Measurements from ENCODE around the gene SNAI3.

Gene SNAI3

DNA sequence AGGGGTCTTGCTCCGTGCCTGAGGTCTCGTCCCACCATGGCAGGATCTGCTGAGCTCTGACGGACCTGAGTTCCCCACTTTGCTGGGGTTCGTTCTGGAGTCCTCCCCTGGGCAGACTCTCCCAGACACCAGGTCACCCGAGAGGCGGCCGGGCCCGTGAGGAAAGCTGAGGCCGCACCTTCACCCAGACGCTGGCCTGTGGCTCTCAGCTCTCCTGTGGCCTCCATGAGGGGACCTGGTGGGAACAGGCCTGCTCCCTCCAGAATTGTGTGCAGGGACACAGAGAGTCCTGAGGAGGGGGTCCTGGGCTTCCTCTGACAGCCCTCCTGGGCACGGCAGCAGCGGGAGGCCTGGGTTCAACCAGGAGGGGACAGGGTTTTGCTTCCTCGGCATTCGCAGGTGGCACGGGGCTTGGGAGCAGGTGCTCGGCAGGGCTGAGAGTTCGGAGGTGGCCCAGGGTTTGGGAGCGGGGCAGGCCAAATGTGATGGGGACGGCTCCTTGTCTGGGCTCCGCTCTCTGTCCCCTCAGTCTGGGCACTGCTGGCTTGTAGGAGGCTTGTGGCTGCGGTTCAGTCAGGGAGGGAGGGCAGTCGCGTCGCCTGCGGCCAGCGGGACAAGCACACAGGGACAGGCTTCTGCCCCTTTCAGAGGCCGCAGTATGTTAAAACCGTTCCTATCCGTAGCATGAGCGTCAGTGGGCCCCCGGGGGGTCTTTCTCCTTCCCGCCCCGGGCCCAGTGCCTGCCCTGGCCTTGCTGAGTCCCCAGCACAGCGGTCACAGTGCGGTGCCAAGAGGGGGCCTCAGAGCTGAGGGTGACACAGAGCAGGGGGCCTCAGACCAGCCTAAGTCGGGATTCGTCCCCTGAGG, 8.1 kb upstream of the SNAI3 start:
- no peak overlapping the region for H3K4me3 ChIP-seq (ENCODE audit: low read depth, low read length)
- DNase-seq (ENCODE audit: low read depth) = no peak

DNA sequence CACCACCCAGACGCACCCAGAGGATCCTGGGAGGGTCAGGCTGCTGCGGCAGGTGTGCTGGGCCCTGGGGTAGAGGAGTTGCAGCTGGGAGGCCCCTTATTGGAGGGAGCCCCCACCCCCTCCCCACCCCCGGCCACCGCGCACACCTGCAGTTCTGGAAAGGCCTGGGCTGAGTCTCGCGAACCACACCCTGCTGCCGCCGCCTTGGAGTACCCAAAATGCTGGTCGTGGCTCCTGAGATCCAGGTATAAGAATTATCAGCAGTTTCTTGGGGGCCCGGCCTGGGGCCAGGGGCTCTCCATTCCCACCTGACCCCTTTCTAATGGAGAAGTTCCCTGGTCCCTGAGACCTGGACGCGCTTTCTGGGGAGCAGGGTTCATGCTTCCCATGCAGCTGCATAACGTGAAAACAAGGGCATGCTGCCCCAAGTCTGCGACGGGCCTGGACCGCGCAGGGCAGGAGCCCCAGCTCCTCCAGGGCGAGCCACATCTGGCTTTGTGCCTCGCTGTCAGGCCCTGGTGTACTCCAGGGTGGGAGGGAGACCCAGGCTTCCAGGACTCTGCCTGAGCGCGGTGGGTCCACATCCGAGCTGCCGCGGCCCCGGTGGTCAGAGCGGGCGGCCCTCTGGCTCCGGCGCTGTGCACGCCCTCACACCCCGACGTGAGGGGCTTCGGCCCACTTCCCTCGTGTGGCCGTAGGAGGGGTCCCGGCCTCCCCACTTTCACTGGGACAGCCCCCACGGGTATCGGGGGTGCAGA, 7.3 kb upstream of the SNAI3 start:
- no peak overlapping the region for H3K4me3 ChIP-seq (ENCODE audit: low read depth, low read length)

DNA sequence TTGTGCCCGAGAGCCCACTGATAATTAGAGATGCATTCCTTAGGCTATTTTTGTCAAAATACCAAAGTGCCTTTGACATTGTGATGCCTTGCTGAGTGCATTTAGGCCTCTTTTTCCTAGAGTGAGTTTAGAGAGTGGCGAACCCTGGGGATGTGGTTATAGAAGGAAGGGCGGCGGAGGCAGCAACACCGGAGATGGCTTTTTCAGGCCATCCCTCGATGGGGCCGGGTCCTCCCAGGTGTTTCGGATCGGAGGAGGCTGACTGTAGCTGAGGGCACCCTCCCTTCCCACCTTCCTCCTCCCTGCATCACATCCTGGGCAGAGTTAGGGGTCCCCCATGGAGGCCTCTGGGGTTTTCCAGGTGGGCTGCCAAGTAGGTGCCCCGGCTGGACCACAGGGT, 6.6 kb upstream of the SNAI3 start:
- H3K4me3 ChIP-seq (ENCODE audit: low read depth, low read length) = no peak overlapping the region
- no peak for DNase-seq (ENCODE audit: low read depth)

More for the DNA sequence above, 7.3 kb upstream of the SNAI3 start:
- no peak for DNase-seq (ENCODE audit: low read depth)

DNA sequence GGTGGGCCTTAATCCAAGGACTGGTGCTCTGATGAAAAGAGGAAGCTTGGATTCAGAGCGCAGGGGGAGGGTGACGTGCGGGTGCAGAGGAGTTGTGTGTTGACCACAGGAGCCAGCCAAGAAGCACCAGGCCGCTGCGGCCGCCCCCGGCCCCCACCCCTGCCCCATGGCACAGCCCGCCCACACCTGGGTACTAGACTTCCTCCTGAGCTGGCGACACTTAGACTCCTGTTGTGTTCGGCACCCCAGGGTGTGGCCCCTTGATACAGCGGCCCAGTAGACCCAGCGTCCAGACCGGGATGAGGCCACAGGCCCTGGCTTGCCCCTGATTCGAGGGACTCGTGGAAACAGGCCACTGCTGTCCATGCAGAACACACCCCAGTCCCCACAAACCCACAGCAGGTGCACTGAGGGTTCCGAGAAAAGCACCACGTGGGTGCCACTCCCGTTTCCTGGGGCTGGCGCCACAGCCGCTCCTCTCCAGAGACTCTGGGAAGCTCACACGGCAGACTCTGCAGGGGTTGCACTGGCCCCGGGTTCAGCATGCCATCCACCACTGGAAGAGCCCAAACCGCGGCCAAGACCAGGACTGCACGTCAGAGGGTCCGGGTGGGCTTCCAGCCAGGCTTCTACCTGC, 5.7 kb upstream of the SNAI3 start:
- no peak for DNase-seq (ENCODE audit: low read depth)
- H3K4me3 ChIP-seq (ENCODE audit: low read depth, low read length) = no peak overlapping the region

DNA sequence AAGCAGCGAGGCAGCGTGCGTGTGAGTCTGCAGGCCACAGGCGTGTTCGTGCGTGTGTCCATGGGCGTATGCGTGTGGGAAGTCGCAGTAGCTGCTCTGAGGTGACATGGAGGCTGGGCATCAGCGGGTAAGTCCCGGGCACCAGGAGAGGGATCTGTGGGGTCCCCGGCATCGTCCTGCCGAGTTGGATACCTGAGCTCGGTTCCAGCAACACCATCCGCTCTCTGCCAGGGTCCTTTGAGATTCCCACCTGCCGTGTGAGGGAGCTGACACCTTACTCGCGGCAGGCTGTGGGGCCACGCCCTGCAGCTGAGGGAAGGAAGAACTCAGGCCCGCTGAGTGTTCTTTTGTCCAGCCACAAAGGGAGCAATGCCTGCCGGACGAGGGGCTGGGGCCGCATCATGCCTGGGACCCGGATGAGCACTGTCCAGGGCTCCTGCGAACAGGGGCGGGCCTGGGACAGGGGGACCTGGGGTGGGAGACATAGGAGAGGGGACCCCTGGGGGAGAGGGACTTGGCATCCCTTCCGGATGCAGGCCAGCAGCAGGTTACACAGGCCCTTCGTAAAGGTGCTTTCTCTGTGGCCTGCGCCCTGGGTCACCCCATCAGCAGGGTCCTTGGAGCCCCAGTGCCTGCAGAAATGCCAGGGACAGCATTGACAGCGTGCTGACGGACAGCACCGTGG, 5.0 kb upstream of the SNAI3 start:
- no peak overlapping the region for H3K4me3 ChIP-seq (ENCODE audit: low read depth, low read length)

DNA sequence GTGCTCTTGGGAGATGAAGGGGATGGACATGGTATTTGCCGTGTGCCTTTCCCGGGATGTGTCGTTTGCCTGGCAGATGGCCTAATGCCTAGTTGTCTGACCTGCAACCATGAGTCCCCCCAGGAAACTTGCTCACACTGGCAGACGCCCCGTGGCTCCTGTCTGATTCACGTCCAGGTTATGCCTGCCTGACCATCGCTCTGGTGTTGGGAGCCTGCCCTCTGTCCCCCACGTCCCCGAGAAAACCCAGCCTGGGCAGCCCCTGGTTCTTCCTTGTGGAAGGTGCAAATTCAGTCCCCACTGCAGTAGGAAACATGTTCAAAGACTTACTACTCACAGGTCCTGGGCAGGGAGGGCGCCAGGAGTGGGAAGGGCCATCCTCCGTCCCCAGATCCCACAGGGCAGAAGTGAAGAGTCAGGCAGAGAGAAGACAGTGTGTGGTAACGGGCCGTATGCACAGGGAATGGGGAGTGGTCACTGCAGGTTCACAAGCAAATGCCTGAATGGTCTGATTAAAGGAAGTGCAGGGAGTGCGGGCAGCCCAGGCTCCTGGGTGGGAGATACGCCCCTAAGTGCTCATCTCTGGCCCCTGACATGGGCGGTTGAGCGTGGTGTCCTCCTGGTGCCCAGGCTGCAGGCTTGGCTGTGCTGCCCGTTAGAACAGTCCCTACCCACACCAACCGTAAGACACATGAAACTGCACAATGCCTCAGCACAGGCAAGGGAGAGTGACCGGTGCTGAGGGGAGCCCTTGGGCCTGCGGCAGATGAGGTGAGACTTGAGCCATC, 4.2 kb upstream of the SNAI3 start:
- no peak overlapping the region for H3K4me3 ChIP-seq (ENCODE audit: low read depth, low read length)
- no peak for DNase-seq (ENCODE audit: low read depth)

More for the DNA sequence above, 5.0 kb upstream of the SNAI3 start:
- no peak for DNase-seq (ENCODE audit: low read depth)

DNA sequence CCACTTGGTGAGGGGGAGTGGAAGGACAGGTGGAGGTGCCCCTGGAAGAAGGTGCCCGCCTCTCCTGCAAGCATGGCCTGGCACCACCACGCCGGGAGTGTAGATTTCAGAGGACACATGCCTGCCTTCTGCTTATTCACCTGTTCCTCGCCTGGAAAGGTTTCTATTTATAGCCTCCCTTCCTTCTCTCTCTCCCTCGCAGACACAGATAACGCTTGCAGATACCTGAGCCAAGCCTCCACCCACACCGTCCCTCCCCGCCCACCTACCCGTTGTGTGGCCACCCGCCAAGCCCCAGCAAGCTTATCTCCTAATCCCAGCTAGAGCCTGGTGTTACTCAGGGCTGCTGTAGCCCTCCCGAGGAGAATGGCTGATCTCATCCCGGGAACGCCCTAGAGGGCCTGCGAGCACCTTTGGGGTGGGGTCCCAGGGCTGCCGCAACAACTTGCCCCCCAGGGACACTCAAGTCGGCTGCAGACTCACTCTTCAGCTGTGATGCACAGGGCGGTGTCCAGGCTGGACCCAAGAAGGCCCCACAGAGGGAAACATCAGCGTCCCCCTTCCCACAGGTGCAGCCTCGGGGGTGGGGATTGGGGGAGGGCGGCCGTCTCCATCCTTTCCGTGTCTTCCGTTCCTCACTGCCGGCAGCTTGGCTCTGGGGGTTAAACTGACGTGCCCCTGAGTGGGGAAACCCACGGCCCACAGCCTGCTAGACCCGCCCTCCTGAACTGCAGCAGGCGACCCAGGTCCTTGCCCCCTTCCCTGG, 1.9 kb upstream of the SNAI3 start:
- DNase-seq (ENCODE audit: low read depth) = no peak
- H3K4me3 ChIP-seq (ENCODE audit: low read depth, low read length) = no peak overlapping the region

DNA sequence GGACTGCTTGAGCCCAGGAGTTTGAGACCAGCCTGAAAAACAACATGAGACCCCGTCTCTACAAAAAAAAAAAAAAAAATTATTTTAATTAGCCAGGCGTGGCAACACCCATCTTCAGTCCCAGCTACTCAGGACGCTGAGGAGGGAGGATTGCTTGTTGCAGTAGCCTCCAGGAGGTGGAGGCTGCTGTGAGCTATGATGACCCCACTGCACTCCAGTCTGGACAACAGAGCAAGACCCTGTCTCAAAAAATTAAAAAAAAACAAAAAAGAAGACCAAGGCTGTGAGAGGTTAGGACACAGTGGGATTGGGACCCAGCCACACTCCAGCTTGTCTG, 1.3 kb upstream of the SNAI3 start:
- no peak overlapping the region for H3K4me3 ChIP-seq (ENCODE audit: low read depth, low read length)
- no peak for DNase-seq (ENCODE audit: low read depth)

DNA sequence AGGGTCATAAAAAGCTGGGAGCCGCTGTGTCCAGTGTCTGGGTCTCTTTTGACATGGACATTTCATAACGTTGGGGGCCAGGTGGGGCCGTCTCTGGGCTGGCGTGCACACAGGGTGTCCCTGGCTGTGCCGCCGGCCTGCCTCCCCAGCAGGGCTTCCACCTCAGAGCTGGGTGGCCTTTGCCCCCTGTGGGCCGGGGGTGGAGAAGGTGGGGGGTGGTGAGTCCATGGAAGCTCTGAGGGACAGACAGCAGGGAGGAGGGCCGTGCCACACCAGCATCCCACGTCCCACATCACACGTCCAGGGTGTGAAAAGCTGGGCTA, 908 bp upstream of the SNAI3 start:
- DNase-seq (ENCODE audit: low read depth) = no peak
- no peak overlapping the region for H3K4me3 ChIP-seq (ENCODE audit: low read depth, low read length)

DNA sequence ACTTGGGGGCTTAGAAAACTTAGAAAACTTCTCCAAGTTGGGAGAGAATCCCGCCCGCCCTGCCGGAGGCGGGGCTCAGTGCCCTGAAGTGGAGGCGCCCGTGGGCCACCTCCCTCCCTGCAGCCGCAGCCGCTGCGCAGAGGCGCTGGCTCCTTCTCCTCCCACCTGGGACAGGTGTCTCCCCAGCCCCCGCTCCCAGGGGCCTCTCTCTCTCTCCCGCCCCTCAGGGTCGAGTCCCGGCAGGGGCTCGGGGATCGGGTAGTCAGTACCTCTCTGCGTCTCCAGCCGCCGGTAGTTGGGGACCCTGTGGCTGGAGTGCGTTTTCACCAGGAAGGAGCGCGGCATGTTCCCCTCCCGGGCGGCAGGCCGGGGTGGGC, 257 bp downstream of the SNAI3 start:
- H3K4me3 ChIP-seq (ENCODE audit: low read depth, low read length) = peak overlapping the region; percentile 55
- no peak for DNase-seq (ENCODE audit: low read depth)

DNA sequence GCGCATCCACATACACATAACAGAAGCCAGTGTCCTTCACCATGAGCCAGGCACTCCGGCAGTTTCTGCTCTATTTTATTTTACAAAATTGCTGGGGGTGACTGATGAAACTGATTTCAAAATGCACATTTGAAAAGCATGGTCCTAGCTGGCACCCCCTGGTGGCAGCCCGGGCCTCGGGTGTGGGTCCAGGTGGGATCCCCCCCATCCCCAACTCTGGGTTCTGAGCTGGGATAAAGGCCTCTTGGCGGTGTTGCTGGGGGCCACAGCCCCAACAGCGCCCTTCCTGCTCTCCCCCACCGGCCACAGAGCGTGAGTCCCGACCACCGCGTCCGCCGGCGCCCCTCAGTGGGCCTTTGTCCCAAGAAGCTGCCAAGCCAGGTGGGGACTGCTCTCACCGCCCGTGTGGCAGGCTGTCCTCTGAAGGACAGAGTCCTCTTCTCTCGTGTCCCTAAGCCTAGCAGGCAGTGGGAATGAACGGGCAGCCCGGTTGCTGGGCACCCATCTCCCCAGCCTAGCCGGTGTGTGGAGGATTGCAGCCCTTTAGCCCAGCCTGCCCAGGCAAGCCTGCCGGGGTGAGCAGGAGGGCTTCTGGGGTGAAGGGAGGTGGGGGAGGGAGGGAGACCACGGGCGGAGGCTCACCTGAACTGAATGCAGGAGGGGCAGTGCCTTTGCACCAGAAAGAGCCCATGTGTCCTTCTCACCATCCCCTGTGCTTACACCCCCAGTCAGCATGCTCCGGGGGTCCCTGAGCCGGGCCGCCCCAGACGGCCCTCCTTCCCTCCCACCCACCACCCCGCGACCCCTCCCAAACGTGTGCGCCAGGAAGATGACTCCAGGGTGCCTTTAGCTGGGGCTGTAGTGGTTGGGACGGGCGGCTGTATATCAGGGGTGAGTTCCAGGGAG, 898 bp downstream of the SNAI3 start:
- DNase-seq (ENCODE audit: low read depth) = no peak
- peak overlapping the region; percentile 55 for H3K4me3 ChIP-seq (ENCODE audit: low read depth, low read length)

DNA sequence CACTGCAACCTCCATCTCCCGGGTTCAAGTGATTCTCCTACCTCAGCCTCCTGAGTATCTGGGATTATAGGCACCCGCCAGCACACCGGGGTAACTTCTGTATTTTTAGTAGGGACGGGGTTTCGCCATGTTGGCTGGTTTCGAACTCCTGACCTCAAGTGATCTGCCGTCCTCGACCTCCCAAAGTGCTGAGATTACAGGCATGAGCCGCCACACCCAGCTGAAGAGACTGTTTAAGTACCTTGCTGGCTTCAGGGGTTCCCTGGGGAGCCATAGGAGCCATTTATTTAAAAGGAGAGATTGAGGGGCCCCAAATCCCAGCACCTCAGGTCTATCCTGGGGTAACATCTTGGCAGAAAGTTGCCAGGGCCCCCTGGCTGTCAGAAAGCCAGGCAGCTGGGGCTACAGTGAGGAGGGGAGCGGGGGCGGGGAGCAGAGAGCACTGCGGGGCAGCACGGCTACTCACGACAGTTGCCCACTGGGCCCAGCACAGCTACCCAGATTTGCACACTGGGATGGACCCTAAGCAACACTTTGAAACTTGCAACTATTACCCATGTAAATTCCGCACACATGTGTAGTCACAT, 1.6 kb downstream of the SNAI3 start:
- DNase-seq (ENCODE audit: low read depth) = no peak
- H3K4me3 ChIP-seq (ENCODE audit: low read depth, low read length) = no peak overlapping the region

DNA sequence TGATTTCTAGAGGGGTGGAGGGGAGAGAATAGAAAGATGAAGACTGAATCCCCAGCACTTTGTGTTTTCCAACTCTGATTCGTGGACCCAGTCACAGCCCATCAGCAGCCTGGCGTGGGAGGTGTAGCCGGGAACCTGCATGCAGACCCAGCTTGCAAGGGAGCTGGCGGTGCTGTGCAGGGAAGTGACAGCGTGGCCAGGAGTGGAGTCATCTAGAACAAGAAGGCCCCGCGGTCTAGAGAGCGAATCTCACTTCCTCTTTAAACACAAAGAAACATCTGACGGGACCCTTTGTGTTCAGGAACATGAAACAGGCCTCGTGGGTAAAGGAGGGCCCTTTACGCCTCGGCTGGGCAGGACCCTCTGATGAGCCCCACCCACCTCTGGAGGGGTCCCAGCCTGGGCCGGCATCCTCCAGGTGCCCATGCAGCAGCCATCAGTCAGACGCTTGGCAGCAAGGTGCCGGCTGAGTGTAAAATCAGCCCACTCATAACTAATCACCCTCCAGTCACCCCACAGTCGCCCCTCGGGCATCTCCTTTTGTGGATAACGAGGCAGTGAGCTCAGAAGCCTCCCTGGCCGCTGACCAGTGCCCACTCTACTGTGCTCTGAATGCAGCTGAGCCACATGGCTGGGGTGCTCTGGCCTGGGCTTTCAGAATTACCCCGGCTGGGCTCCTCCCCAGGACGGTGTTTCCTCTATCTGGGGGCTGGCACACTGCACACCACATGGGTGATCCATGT, 4.4 kb downstream of the SNAI3 start:
- no peak for DNase-seq (ENCODE audit: low read depth)
- H3K4me3 ChIP-seq (ENCODE audit: low read depth, low read length) = no peak overlapping the region

DNA sequence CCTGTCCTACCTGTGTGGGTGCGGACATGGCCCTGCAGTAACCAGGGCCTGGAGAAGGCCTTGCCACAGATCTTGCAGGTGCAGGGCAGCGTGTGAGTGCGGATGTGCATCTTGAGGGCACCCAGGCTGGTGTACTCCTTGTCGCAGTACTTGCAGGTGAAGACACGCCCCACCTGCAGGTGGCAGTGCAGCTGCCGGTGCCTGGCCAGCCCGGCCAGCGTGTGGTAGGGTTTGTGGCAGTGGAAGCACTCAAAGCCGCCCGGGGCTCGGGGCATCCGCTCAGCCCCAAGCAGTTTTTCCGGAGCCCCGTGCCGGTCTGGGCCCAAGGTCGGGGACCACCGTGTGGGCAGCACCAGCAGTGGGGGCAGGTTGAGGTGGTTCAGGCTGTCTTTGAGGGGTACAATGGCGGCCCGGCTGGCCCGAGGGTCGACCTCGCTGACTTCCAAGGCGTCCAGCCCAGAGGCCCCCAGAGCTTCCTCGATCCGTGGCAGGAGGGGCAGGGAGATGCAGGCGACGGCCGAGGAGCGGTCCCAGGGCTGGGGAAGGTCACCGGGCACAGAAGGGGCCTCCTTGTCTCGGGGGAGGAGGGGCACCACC, 5.1 kb downstream of the SNAI3 start:
- no peak for DNase-seq (ENCODE audit: low read depth)
- H3K4me3 ChIP-seq (ENCODE audit: low read depth, low read length) = no peak overlapping the region

DNA sequence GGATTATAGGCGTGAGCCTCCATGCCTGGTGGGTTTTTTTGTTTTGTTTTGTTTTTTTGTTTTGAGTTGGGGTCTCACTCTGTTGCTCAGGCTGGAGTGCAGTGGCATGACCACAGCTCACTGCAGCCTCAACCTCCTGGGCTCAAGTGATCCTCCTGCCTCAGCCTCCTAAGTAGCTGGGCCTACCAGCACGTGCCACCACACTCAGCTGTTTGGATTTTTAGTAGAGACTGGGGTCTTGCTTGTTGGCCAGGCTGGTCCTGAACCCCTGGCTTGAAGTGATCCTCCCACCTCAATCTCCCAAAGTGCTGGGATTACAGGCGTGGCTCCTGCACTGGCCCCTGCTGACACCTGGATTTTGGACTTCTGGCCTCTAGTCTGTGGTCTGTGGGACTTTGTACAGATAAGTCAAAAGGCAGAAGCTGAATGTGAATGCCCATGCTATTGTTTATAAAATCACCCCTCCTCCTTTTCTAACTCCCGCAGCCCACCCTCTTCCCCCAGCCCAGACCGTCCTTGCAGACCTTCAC, 5.7 kb downstream of the SNAI3 start:
- DNase-seq (ENCODE audit: low read depth) = no peak
- H3K4me3 ChIP-seq (ENCODE audit: low read depth, low read length) = no peak overlapping the region
